Urinary bladder (tissue), 4 donors: Measurements from ENCODE around the gene IFIT1. TPM values are rescaled to one million over a fixed set of nuclear protein-coding genes. Genes with fewer than 3 reads are reported as not detected.

Source experiments
- DNase-seq: peaks from one replicate; pipeline ENCODE4 v3.0.0-alpha.2; 2015; ENCODE audit errors: extremely low spot score
- H3K27ac ChIP-seq: one replicate; pipeline ENCODE4 v1.5.1; 2013; ENCODE audit warnings: low read depth, mild to moderate bottlenecking, moderate library complexity
- H3K36me3 ChIP-seq: one replicate; pipeline ENCODE4 v1.6.1; 2013; ENCODE audit warnings: mild to moderate bottlenecking, moderate library complexity; ENCODE audit not compliant: insufficient read depth
- H3K4me1 ChIP-seq: one replicate; pipeline ENCODE4 v1.6.1; 2013; ENCODE audit warnings: mild to moderate bottlenecking, moderate library complexity; ENCODE audit not compliant: insufficient read depth
- H3K4me3 ChIP-seq: one replicate; pipeline ENCODE4 v1.5.1; 2013; ENCODE audit warnings: low read depth, low read length
- WGBS: extraction: QIAGEN DNeasy Blood & Tissue Kit; methylation state at CpG from one replicate; pipeline ENCODE4 v1.1.7; 2013; 5-methylcytosine and 5-hydroxymethylcytosine counted together
- polyA plus RNA-seq: library from polyadenylated mRNA; stranded (reverse); fragments of 200-250 nt; gene quantifications from one replicate; pipeline ENCODE4 v1.2.3, GENCODE V29; 2013
- total RNA-seq: library from RNA; depleted of rRNA; stranded (reverse); fragments of >200 nt; gene quantifications from one replicate; pipeline ENCODE4 v1.2.3, GENCODE V29; 2014
- donor health status: healthy with polysubstance abuse.
- donor health status: healthy.

The IFIT1 gene
- total and polyA plus RNA-seq, 2 donors: 14.1 to 40.8 TPM

GRCh38 chr10:89450901-89451300 is 58.5 kb downstream of the IFIT1 start:
- 75% methylated on average over 2 of the region's 2 CpGs for WGBS
- H3K36me3 ChIP-seq: no peaks in the 10 kb centered on the region
- no peak overlapping the region for H3K4me3 ChIP-seq
- no peak for DNase-seq
- no peak overlapping the region for H3K27ac ChIP-seq
- no peaks in the 10 kb centered on the region for H3K4me1 ChIP-seq

- no peaks in the 10 kb centered on the region for H3K36me3 ChIP-seq
- H3K27ac ChIP-seq: no peak overlapping the region
- no peak overlapping the region for H3K4me3 ChIP-seq
- no peak for DNase-seq
- WGBS: 77% methylated on average over 1 of the region's 1 CpG
- H3K4me1 ChIP-seq: no peaks in the 10 kb centered on the region
Observed at GRCh38 chr10:89452193-89452592, 59.8 kb downstream of the IFIT1 start.

GRCh38 chr10:89454561-89455347 is 62.3 kb downstream of the IFIT1 start:
- Histone ChIP-seq H3K36me3 (no peaks in the 10 kb centered on the region), H3K27ac (no peak overlapping the region), H3K4me1 (no peaks in the 10 kb centered on the region), H3K4me3 (no peak overlapping the region)
- WGBS: 53% methylated on average over 1 of the region's 1 CpG
- DNase-seq: no peak

Other genes with a start within 250 kb of the IFIT1 start
- 1.1 TPM for gene CH25H, start 185.3 kb upstream of the IFIT1 start, total RNA-seq
- 3.8 TPM for gene CH25H, start 185.3 kb upstream of the IFIT1 start, polyA plus RNA-seq
- gene LIPA, start 140.8 kb upstream of the IFIT1 start, total RNA-seq: 63.0 TPM
- 49.1 TPM for gene LIPA, start 140.8 kb upstream of the IFIT1 start, polyA plus RNA-seq
- gene IFIT2, start 90.6 kb upstream of the IFIT1 start, total RNA-seq: 18.7 TPM
- 3.7 TPM for gene IFIT2, start 90.6 kb upstream of the IFIT1 start, polyA plus RNA-seq
- 23.4 TPM for gene IFIT3, start 64.6 kb upstream of the IFIT1 start, total RNA-seq
- gene IFIT3, start 64.6 kb upstream of the IFIT1 start, polyA plus RNA-seq: 11.2 TPM
- gene IFIT1B, start 14.6 kb upstream of the IFIT1 start, total RNA-seq: 2.2 TPM
- not detected for gene IFIT1B, start 14.6 kb upstream of the IFIT1 start, polyA plus RNA-seq
- 34.9 TPM for gene IFIT5, start 21.9 kb downstream of the IFIT1 start, total RNA-seq
- gene IFIT5, start 21.9 kb downstream of the IFIT1 start, polyA plus RNA-seq: 12.3 TPM
- gene SLC16A12, start 143.0 kb downstream of the IFIT1 start, total RNA-seq: 4.2 TPM
- gene SLC16A12, start 143.0 kb downstream of the IFIT1 start, polyA plus RNA-seq: 1.1 TPM